ENCODE results near the gene MANSC1. TPM values are rescaled to one million over a fixed set of nuclear protein-coding genes. Genes with fewer than 3 reads are reported as not detected.
A peak's percentile ranks its signal among the peaks of the same experiment; 100 is the strongest.

The MANSC1 gene
- total and polyA plus RNA-seq, 10 of the 15 experiments (the other 5 are each of a cell fraction or from before 2014, with no cell fraction given): 0.02 to 0.23 (median 0.11) TPM; not detected in 2

- TF ChIP-seq ZNF207 (IDR thresholded peaks at IDR 0.05; ENCODE audit: borderline replicate concordance) (0 out of 2 replicates have a peak, but pooled peaks have one; percentile 21), ZZZ3 (IDR thresholded peaks at IDR 0.05; ENCODE audit: control insufficient read depth, insufficient read length, low read depth) (no peak), POLR2AphosphoS5 (IDR thresholded peaks at IDR 0.05; ENCODE audit: low read length) (peak; percentile 98), CEBPB (IDR thresholded peaks at IDR 0.05; ENCODE audit: borderline replicate concordance in 1 of 2, low read depth in 2 of 2, low read length in 2 of 2) (no peak), SMC3 (IDR thresholded peaks at IDR 0.05; ENCODE audit: borderline replicate concordance, low read length) (peak; percentile 5; the same call in 1 of the 2 replicates), EZH2 (IDR thresholded peaks at IDR 0.05; ENCODE audit: borderline replicate concordance, control insufficient read depth, low read depth, low read length) (no peak), FOXM1 (IDR thresholded peaks at IDR 0.05; ENCODE audit: low read depth, low read length) (peak; percentile 40; the same call in 1 of the 2 replicates), KDM1A (IDR thresholded peaks at IDR 0.05; ENCODE audit: borderline replicate concordance) (no peak), MLLT1 (IDR thresholded peaks at IDR 0.05) (peak; percentile 65; the same call in 1 of the 2 replicates), MEF2B (IDR thresholded peaks at IDR 0.05; ENCODE audit: partially characterized antibody, poor library complexity, severe bottlenecking) (no peak), IKZF2 (IDR thresholded peaks at IDR 0.05) (peak; percentile 55 to 79), NR2F1 (conservative IDR thresholded peaks at IDR 0.05) (peak; percentile 96), EP300 (IDR thresholded peaks at IDR 0.05; ENCODE audit: borderline replicate concordance in 1 of 2, control insufficient read depth in 1 of 2, low read depth in 2 of 2, low read length in 2 of 2) (peak in 1 of 2 experiments; percentile 59; a peak in 2 of 4 replicates), TAF1 (IDR thresholded peaks at IDR 0.05; ENCODE audit: borderline replicate concordance, low read depth, low read length) (peak; percentile 88), BCL3 (IDR thresholded peaks at IDR 0.05; ENCODE audit: borderline replicate concordance, insufficient read depth, low read depth, low read length, poor library complexity, severe bottlenecking) (no peak), FOXK2 (IDR thresholded peaks at IDR 0.05) (no peak), KAT2A (conservative IDR thresholded peaks at IDR 0.05; ENCODE audit: control insufficient read depth, low read depth, low read length) (no peak)
- TF ChIP-seq, protein P1, sequence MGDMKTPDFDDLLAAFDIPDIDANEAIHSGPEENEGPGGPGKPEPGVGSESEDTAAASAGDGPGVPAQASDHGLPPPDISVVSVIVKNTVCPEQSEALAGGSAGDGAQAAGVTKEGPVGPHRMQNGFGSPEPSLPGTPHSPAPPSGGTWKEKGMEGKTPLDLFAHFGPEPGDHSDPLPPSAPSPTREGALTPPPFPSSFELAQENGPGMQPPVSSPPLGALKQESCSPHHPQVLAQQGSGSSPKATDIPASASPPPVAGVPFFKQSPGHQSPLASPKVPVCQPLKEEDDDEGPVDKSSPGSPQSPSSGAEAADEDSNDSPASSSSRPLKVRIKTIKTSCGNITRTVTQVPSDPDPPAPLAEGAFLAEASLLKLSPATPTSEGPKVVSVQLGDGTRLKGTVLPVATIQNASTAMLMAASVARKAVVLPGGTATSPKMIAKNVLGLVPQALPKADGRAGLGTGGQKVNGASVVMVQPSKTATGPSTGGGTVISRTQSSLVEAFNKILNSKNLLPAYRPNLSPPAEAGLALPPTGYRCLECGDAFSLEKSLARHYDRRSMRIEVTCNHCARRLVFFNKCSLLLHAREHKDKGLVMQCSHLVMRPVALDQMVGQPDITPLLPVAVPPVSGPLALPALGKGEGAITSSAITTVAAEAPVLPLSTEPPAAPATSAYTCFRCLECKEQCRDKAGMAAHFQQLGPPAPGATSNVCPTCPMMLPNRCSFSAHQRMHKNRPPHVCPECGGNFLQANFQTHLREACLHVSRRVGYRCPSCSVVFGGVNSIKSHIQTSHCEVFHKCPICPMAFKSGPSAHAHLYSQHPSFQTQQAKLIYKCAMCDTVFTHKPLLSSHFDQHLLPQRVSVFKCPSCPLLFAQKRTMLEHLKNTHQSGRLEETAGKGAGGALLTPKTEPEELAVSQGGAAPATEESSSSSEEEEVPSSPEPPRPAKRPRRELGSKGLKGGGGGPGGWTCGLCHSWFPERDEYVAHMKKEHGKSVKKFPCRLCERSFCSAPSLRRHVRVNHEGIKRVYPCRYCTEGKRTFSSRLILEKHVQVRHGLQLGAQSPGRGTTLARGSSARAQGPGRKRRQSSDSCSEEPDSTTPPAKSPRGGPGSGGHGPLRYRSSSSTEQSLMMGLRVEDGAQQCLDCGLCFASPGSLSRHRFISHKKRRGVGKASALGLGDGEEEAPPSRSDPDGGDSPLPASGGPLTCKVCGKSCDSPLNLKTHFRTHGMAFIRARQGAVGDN (IDR thresholded peaks at IDR 0.05): peak; percentile 69; the same call in 1 of the 2 replicates
- TF ChIP-seq, protein P2, sequence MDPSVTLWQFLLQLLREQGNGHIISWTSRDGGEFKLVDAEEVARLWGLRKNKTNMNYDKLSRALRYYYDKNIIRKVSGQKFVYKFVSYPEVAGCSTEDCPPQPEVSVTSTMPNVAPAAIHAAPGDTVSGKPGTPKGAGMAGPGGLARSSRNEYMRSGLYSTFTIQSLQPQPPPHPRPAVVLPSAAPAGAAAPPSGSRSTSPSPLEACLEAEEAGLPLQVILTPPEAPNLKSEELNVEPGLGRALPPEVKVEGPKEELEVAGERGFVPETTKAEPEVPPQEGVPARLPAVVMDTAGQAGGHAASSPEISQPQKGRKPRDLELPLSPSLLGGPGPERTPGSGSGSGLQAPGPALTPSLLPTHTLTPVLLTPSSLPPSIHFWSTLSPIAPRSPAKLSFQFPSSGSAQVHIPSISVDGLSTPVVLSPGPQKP (IDR thresholded peaks at IDR 0.05; ENCODE audit: low read depth, low read length): 0 out of 2 replicates have a peak, but pooled peaks have one; percentile 45
These were observed 7.1 kb upstream of the MANSC1 start, which contains the start of gene BORCS5 (continued) for GRCh38 chr12:12356896-12357718.

Data from GM12878 (cell line).